GM19468 (cell line): ENCODE results near the gene B4GALT6.
A peak's percentile ranks its signal among the peaks of the same experiment; 100 is the strongest.

Experiments
- ATAC-seq: cut with Tn5 transposase; IDR thresholded peaks from one replicate; pipeline ENCODE4 v1.9.1; 2021; ENCODE audit warnings: mild to moderate bottlenecking, moderate library complexity, moderate number of reproducible peaks; ENCODE audit not compliant: unreplicated experiment; ENCODE audit errors: extremely low read depth

The B4GALT6 gene

DNA sequence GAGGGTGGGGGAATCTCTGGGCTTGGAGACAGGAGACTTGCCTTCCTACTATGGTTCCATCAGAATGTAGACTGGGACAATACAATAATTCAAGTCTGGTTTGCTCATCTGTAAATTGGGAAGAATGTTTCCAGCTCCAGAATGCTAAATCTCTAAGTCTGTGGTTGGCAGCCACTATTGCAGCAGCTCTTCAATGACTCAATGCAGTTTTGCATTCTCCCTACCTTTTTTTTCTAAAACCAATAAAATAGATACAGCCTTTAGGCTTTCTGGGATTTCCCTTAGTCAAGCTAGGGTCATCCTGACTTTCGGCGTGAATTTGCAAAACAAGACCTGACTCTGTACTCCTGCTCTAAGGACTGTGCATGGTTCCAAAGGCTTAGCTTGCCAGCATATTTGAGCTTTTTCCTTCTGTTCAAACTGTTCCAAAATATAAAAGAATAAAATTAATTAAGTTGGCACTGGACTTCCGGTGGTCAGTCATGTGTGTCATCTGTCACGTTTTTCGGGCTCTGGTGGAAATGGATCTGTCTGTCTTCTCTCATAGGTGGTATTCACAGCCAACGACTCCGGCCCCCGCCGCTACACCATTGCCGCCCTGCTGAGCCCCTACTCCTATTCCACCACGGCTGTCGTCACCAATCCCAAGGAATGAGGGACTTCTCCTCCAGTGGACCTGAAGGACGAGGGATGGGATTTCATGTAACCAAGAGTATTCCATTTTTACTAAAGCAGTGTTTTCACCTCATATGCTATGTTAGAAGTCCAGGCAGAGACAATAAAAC lies 86.2 kb downstream of the B4GALT6 start:
- no peak for ATAC-seq

DNA sequence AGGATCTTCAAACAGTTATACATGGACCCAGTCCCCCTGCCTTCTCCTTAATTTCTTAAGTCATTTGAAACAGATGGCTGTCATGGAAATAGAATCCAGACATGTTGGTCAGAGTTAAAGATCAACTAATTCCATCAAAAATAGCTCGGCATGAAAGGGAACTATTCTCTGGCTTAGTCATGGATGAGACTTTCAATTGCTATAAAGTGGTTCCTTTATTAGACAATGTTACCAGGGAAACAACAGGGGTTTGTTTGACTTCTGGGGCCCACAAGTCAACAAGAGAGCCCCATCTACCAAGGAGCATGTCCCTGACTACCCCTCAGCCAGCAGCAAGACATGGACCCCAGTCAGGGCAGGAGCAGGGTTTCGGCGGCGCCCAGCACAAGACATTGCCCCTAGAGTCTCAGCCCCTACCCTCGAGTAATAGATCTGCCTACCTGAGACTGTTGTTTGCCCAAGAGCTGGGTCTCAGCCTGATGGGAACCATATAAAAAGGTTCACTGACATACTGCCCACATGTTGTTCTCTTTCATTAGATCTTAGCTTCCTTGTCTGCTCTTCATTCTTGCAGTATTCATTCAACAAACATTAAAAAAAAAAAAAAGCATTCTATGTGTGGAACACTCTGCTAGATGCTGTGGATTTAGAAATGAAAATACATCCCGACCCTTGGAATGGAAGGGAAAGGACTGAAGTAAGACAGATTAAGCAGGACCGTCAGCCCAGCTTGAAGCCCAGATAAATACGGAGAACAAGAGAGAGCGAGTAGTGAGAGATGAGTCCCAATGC lies 88.1 kb downstream of the B4GALT6 start:
- no peak for ATAC-seq

DNA sequence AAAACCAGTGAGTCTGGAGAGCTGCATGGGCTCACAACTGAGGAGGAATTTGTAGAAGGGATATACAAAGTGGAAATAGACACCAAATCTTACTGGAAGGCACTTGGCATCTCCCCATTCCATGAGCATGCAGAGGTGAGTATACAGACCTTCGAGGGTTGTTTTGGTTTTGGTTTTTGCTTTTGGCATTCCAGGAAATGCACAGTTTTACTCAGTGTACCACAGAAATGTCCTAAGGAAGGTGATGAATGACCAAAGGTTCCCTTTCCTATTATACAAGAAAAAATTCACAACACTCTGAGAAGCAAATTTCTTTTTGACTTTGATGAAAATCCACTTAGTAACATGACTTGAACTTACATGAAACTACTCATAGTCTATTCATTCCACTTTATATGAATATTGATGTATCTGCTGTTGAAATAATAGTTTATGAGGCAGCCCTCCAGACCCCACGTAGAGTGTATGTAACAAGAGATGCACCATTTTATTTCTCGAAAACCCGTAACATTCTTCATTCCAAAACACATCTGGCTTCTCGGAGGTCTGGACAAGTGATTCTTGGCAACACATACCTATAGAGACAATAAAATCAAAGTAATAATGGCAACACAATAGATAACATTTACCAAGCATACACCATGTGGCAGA lies 89.1 kb downstream of the B4GALT6 start:
- no peak for ATAC-seq

DNA sequence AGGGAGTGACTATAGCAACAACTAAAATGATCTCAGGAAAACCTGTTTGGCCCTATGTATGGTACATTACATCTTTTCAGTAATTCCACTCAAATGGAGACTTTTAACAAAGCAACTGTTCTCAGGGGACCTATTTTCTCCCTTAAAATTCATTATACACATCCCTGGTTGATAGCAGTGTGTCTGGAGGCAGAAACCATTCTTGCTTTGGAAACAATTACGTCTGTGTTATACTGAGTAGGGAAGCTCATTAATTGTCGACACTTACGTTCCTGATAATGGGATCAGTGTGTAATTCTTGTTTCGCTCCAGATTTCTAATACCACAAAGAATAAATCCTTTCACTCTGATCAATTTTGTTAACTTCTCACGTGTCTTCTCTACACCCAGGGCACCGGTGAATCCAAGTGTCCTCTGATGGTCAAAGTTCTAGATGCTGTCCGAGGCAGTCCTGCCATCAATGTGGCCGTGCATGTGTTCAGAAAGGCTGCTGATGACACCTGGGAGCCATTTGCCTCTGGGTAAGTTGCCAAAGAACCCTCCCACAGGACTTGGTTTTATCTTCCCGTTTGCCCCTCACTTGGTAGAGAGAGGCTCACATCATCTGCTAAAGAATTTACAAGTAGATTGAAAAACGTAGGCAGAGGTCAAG lies 91.7 kb downstream of the B4GALT6 start:
- ATAC-seq: no peak

DNA sequence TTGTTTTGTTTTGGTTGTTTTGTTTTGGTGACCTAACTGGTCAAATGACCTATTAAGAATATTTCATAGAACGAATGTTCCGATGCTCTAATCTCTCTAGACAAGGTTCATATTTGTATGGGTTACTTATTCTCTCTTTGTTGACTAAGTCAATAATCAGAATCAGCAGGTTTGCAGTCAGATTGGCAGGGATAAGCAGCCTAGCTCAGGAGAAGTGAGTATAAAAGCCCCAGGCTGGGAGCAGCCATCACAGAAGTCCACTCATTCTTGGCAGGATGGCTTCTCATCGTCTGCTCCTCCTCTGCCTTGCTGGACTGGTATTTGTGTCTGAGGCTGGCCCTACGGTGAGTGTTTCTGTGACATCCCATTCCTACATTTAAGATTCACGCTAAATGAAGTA lies 92.8 kb downstream of the B4GALT6 start, which contains the start of gene TTR:
Gene TTR, plus strand, starts transcription at position 250 of the 400 bp plus-strand sequence. Its CDS starts 26 bp downstream, at position 276.
- no peak for ATAC-seq

DNA sequence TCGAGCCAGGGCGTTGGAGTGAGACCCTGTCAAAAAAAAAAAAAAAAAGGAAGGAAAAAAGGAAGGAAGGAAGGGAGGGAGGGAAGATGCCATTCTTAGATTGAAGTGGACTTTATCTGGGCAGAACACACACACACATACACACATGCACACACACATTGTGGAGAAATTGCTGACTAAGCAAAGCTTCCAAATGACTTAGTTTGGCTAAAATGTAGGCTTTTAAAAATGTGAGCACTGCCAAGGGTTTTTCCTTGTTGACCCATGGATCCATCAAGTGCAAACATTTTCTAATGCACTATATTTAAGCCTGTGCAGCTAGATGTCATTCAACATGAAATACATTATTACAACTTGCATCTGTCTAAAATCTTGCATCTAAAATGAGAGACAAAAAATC lies 93.3 kb downstream of the B4GALT6 start:
- no peak for ATAC-seq

DNA sequence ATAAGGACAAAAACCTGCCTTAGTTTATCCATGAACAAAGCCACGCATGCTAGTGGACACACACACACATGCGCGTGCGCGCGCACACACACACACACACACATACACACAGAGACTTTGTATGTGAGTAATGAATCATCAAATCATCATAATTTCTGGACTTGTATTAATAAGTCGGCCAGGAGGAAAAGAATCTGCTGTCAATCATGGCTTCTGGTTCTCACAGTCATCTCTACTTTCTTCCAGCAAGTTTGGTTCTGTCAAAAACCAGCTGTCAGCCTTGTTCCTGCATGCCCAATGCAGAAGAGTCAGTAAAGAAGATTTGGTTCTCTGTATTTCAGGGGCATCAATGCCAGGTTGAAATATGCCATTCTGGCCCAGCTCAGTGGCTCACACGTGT lies 93.8 kb downstream of the B4GALT6 start:
- no peak for ATAC-seq

DNA sequence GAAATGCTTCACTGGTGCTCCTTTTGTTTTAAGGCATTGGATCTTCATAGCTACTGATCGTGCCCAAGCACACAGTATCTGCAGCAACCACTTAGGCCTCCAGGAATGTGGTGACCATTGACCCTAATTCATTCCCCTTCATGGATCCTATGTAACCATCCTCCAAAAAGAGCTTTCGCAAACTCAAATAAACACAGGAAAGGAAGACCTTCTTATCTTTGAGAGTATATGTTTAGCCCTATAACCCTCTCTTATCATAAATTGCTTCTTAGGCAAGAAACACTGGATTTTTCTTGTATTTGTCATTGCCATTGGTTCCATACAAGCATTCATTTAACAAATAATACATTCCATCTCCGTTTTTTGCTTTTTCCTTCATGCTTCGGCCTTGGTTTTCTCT lies 96.9 kb downstream of the B4GALT6 start:
- ATAC-seq: no peak

DNA sequence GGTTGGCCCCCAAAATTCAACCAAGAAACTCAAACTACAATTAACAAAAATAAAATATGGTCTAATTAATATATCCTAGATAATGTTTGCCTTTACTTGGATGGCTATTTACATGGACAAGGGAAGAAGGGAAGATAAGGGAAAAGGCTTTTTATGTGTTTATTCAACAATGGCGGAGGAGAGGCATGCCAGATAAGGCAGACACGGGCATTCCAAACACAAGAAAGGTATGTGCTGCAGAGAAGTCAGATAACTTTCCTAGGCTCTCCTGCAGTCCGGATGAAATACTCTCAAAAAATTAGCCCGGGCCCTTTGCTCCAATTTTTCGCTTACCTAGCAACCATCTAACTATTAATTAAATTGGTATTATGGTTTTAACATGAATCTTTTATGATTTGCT lies 97.8 kb downstream of the B4GALT6 start:
- no peak for ATAC-seq

DNA sequence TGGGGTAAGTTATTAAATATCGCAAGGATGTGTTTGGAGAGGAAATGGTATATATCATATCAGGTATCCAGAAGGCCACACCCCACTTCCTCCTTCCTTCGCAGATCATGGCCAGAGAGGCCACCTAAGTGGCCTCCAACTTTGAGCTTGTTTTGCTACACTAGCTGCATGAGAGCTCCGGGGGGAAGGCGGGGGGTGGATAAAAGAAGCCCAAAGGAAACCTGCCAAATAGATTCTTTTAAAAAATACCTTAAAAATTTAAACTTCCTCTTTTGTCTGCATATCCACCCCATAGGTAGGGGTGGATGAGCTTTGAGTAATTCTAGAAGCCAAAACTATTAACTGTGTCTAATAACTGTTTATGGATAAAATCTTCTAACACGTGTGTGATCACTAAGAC lies 98.4 kb downstream of the B4GALT6 start:
- ATAC-seq: no peak

DNA sequence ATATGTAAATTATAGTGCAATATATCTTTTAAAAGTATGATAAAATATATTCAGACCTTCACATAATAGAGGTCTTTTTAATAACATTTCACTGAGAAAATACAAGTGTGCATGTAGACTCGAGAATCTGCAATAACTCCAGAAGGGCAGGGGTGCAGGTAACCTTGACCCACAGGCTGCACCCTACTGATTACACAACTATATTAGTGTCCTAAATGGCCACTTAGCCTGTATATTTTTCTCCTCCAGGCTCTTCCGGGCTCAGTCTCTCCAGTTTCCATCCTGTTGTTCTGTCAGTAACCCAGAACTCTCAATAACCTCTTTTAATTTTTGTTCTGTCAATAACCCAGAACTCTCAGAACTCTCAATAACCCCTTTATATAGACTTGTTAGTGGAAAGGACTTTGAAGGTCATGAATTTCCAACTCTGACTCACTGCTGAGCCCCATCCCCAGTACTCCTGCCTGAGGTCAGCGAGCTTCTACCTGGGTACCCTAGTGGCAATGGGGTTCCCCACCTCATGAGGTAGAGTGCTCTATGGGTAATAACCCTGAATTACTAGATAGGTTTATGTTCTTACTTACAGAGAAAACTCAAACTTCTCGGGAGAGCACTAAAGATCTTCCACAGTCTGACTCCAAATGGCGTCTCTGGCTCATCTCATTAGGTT lies 101.1 kb downstream of the B4GALT6 start:
- ATAC-seq: no peak

DNA sequence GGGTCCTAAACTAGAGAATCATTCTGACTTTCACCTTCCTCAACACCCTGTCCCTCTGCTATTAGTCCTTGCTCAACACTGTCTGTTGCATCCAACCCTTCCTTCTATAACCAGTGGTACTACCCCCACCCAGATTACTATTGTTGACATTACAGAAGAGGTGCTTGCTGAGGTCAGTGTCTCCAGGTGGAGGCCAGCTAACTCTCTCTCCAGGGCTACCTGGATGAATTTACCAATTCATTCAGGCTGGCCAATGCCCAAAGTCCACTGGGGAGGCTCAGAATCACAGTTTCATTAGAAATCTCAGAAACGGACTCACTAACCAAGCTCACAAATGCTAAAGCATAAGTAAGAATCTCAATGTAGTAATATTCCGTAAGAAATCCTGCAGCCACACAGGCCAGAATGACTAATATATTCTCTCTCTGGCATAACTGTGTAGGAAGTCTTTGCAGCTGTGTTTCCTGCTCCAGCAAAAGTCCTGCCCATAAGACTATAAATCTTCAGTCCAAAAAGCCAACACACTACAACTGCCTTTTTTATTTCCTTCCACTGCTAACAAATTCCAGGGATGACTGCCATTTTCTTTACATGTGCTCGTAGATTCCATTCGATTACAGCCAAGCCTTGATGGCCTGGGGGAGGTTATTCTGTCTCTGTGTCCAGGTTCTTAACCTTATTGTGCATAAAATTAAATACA lies 102.7 kb downstream of the B4GALT6 start:
- ATAC-seq: no peak

DNA sequence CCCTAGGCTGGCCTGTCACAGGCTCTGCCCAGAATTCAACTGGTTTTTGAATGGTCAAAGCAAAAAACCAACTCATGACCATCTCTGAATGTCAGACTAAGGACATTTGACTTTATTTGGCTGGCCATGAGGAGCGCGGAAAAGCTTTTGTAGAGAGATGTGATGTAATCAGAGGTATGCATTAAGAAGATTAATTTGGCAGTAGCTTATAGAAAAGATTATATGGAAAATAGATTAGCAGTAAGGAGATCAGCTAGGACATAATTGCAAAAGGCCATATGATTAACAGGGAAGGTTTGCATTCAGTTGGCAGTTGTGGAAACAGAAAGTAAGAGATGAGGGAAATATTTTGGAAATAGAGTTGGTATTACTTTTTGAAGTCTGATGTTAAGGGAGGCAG lies 105.0 kb downstream of the B4GALT6 start:
- no peak for ATAC-seq

DNA sequence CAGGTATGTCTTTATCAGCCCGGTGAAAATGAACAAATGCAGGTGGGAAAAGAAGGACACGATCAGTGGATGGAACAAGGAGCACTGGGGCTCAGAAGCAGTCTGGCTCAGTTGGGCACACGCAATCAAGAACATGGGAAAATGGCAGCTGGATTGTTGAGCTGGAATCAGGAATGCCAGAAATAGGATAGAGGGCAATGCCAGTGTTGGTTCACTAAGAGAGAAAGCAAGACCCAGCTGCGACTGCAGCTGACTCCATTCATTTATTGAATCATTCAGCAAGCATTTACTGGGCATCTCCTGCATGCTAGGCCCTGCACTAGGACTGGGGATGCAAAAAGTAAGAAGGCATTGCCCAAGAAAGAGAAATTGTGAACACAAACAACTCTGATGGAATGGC lies 106.3 kb downstream of the B4GALT6 start:
- no peak for ATAC-seq

DNA sequence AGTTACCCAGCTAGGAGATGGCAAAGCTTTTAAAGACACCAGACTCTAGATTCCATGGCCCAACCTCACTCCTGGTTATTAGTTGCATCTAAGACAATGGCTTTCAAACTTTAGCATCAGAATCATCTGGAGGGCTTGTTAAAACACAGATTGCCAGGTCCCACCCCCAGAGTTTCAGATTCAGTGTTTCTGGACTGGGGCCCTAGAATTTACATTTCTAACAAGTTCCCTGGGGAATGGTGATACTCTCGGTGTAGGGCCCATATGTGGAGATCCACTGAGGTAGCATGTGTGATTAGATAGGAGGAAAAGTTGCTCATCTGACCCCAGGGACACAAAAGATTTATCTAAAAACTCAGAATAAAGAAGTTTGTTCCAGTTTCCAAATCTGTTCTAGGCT lies 107.2 kb downstream of the B4GALT6 start:
- ATAC-seq: no peak

DNA sequence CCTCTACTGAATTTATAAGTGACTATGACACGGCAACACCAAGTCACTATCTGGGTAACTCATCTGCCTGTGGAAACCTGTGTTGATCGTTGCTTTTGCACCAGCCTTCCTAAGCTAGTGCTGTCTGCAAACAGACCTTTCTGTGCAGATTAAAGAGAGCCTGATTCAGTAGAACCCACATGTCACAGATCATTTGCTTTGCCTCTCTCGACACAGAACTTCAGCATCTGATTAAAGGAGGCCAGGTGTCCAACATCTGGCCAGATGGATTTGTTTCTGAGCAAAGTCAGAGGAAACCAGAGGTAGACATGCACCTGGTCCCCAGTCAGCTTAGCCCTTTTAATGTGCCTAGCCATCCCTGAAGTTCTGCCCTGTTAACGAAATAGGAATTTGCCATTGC lies 107.7 kb downstream of the B4GALT6 start:
- ATAC-seq: peak; percentile 62

DNA sequence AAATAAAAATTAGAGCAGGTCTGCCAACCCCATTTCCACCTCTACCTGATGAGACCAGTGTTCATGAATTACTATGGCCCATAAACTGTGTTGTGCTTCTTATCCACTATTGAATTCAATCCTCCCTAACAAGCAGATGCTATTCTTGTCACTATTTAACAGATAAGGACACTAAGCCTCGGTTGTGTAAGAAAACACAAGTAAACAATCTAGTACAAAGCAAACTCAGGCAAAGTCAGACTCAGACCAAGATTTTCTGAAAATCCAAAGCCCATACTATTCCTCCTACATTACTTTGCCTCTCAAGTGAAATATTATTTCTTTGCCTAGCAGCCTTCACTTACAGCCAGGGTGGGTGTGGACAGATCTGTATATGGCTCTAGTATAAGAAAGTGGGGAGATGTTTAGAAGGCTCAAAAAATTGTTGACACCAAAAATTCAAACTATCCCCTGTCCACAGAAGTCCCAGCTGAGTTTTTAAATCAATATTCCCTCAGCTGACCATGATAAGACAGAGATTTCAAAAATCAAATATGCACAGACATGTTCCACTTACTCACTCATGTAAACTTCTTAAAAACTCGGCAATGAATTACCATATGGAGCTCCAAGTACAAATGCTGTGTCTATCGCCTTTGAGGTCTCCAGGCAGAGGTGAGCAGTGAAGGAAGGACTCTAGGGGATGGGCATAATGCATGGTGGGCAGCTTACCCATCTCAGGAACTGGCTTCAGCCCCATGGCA lies 108.7 kb downstream of the B4GALT6 start:
- ATAC-seq: no peak

DNA sequence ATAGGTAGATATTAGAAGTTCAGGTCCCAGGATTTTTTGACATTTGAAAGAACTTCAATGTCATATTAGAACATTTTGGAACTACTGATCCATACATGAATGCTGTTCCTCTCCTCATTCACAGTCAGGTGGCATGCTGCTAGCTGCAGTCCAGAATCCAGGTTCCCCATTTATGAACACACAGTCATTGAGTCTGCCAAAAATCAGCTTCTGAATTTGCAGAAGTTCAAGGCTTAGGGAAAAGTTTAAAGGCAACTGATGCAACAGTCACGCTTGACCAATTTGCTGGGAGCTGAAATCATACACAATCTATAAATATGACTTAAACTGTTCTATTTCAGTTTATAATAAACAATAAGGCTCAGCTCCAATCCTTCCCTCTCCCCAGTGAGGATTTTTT lies 110.0 kb downstream of the B4GALT6 start:
- no peak for ATAC-seq
